Endometrial microvascular endothelial cells (primary cell): ENCODE results near the gene CHCHD1. TPM values are rescaled to one million over a fixed set of nuclear protein-coding genes. Genes with fewer than 3 reads are reported as not detected.
"Not testable (repeated sequence)": the region's sequence is repeated elsewhere in the genome, so short reads cannot be mapped to it uniquely, and the experiment has no call there.

ENCODE experiments used
- in situ Hi-C: cut with HindIII; loops from 2 replicates; pipeline ENCODE4 v1.10.0; 2017; ENCODE audit warnings: low sequenced_read_pairs, low pct_unique_long_range_greater_than_20kb; ENCODE audit errors: inconsistent ontology term
- total RNA-seq: library from RNA; depleted of rRNA; stranded (reverse); fragments of >200 nt; gene quantifications from one replicate; pipeline ENCODE4 v1.2.3, GENCODE V29; 2015; ENCODE audit errors: inconsistent ontology term

The CHCHD1 gene
- 60.0 TPM for total RNA-seq

DNA sequence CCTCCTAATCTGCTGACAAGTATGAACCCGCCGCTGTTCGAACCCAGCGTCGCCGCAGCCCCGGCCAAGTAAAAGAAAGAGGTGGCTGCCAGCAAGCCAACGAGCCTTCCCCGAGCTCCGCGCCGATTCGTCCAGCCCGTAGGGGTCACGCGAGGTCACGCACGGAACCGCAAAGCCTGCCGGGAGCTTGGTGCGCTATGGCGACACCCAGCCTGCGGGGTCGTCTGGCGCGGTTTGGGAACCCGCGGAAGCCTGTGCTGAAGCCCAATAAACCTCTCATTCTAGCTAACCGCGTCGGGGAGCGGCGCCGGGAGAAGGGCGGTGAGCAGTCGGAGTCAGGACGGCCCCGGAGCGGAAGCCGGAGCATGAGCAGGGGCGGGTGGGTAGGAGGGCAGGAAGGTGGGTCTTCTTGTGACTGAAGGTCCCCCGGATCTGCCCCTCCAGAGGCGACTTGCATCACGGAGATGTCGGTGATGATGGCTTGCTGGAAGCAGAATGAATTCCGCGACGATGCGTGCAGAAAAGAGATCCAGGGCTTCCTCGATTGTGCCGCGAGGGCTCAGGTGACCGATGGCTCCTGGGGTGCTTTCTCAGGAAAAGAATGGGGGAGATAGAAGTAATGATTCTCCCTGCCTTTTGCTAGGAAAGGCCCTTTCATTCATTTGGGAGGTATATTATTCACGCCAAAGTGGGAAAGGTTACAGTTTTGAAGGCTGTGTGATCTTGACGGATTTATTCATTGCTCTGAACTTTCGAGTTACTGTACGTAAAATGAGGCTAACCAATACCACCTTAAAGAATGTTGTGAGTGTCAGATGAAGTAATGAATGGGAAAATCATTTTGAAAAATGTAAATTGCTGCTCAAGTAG lies at the start of gene CHCHD1:
TSS of gene CHCHD1 (plus strand) at position 170 of the 870 bp plus-strand sequence. CDS start at position 198, 28 bp downstream.
- in situ Hi-C loops = no loop called here

DNA sequence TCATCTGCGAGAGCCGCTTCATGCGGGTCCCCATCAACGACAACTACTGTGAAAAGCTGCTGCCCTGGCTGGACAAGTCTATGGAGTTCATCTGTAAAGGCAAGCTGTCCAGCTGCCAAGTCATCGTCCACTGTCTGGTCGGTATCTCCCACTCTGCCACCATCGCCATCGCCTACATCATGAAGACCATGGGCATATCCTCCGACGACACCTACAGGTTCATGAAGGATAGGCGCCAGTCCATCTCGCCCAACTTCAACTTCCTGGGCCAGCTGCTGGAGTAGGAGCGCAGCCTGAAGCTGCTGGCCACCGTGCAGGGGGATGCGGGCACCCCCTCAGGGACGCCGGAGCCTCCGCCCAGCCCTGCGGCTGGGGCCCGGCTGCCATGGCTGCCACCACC lies 49.4 kb upstream of the CHCHD1 start:
- in situ Hi-C loops = no loop called here

DNA sequence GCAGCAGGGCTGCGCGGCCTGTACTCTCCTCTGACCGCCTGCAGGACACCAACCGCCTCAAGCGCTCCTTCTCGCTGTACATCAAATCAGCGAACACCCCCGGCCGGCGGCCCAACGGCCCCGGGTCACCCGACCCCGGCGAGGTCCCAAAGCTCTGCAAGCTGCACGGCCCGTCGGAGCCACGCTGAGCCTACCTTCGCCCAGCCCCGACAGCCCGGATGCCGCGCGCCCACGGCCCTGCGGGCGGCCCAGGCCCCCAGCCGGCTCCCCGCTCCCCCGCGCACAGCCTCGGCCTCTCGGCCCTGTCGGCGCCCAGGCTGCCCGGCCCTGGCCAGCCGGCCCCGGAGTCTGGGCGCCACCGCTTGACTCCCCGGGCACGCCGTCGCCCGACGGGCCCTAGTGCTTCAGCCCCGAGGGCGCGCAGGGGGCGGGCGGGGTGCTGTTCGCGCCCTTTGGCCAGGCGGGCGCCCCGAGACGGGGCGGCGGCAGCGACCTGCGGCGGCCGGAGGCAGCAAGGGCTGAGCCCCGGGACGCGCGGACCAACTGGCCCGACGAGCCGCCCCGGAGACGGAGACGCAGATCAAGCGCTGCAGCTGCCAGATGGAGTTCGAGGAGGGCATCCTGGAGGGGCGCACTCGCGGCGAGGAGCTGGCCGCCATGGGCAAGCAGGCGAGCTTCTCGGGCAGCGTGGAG lies 48.8 kb upstream of the CHCHD1 start:
- in situ Hi-C loops = no loop called here

DNA sequence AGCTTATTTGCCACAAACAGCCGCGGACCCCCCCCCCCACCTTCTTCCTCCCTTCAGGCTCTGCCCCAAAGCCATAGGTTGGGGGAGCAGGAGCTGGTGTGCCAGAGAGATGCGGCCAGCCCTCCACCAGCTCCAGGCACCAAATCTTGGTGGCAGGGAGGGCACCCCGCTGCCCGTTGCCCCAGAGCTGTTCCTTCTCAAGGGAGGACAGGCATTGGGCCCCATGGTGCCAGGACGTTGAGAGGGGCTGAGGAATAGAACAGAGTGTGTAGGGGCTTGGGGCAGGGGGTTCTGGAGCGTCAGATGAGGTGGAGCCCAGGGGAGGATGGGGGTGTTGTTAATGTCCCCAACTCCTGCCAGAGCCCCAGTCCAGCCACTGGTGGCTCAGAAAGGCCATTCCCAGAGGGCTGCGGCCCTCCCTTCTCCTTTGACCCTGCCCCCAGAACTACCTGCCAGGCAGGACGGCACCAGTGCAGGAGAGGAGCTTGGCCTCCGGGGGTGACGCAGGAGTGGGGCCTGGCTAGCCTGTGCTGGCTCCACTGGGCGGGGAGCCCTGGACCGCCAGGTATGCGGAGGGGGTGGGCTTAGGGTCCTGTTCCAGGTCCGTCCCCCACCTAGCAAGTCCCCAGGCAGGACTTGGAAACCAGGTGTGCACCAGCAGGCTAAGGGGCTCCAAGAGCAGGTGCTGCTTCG lies 47.7 kb upstream of the CHCHD1 start:
- in situ Hi-C loops = no loop called here

DNA sequence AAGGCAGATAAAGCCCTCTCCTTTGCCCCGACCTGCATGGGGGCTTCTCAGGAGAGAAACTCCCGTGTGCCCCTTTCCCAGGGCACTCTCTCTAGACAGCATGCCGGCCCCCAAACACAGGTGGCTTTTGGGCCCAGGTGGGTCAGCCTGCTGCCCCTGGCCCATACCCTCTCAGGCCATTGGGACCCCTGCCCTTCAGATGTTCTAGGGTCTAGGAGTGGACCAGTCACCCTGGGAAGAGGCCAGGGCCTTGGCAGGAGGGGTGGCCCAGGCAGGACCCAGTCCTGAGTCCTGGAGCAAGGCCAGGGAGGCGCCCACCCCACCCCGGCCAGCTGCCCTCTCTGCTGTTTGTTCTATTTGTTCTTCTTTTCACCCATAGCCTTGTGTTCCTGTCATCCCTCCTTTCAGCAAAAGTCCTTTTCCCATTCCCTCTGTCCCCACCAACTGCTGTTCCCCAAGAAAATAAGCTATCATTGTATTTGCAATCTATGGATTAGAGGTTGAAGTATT lies 47.0 kb upstream of the CHCHD1 start:
- in situ Hi-C loops = no loop called here

DNA sequence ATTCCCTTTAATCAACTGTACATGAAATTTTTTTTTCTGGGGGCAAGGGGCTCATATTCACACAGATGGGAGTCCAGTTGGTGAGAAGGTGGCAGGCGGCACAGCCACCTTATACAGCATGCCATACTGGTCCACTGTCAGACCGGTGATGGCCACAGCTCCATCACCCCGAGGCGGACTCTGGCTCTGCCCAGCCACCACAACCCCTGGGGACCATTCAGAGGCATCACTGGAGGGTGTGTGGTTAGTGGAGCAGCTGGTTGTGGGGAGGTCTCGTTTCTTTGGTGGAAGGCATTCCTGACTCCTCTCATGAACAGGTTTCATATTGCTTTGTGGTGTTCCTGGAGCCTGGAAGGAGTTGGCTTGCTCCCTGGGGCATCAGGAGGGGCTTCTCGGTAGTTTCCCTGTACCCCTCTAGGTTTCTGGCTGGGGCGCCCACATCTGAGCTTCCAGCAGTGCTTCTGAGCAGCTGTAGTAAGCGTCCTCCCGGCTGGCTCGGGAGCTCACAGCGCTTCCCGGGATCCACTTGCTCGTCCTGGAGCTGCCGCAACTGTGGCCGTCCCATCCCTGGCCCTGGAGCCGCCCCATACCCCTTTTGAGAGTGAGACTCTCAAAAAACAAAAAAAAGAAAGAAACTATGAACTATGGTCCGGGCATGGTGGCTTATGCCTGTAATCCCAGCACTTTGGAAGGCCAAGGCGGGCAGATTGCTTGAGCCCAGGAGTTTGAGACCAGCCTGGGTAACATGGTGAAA lies 41.2 kb upstream of the CHCHD1 start:
- in situ Hi-C loops = not testable (repeated sequence)

DNA sequence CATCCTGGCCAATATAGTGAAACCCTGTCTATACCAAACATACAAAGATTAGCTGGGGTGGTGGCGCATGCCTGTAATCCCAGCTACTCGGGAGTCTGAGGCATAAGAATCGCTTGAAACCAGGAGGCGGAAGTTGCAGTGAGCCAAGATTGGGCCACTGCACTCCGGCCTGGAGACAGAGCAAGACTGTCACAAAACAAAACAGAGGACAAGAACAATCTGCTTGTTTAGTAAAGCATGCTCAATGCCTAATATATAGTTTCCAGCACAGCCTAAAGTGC lies 39.5 kb upstream of the CHCHD1 start:
- in situ Hi-C loops = no loop called here

DNA sequence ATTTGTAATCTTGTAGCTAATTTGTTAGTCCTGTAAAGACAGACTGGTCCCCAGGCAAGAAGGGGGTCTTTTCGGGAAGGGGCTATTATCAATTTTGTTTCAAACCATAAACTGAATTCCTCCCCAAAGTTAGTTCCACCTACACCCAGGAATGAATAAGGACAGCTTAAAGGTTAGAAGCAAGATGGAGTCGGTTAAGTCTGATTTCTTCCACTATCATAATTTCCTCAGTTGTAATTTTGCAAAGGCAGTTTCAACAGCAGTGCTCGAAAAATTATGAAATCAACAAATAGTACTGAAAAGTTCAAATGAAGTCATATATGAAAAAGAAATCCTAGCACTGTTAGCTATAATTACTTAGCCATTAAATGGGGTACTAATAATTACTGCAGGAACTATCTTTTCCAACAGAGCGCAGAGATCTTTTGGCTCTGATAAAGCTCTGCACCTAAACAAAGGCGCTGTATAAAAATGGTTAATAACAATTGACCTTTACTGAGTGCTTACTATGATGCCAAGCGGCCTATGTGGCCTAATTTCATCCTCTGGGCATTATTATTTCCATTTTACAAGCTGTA lies 38.4 kb upstream of the CHCHD1 start:
- in situ Hi-C loops = no loop called here

DNA sequence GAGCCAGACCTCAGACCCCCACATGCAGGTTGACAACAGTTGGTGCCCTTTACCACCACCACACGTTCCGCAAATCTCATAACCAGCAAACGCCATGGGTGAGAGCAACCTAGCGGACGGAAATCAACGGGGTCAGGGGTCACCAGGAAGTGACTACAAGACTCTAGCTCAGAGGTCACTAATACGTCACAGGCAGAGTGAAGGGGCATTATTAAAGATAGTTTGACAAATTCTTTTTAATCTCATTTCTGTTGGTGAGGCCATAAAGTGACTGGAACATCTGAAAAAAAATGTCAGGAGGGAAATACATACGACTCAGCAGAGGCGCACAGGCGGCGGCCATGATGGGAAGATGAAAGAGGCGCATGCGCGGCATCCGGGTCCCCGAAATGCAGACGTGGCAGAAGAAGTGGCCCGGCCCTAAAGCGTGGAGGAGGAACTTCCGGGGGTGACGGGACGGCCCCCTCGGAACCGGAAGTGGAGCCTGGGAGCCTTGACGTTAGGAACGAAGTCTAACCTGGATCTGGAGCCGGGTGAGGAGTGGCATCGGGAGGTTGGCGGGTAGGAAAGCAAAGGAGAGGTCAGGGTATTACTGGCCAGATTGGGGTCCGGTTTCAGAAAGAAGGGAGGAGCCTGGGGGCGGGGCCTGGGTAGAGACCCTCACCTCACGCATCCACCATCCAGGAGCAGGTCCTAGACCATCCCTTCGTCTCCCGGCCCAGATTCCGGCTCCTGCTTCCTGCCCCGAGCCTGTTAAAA lies 37.8 kb upstream of the CHCHD1 start, which contains the start of gene SEC24C:
TSS of gene SEC24C (plus strand) at position 468 of the 759 bp plus-strand sequence. CDS start 2,461 bp downstream, outside the sequence.
- in situ Hi-C loops = no loop called here

DNA sequence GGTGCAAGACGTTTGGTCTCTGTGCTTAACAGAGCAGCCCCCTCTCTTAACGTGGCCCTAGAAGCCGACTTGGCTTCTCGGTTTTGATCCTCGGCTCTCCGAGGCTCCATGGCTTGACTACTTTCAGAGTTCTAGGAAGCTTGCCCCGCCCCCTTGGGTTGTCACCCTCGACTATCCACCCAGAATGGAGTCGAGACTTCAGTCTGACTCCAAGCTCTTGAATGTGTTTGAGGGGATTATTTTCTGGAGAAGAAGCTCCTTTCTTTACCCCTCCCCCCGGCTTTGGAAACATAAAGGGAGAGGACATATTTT lies 37.2 kb upstream of the CHCHD1 start:
- in situ Hi-C loops = no loop called here

DNA sequence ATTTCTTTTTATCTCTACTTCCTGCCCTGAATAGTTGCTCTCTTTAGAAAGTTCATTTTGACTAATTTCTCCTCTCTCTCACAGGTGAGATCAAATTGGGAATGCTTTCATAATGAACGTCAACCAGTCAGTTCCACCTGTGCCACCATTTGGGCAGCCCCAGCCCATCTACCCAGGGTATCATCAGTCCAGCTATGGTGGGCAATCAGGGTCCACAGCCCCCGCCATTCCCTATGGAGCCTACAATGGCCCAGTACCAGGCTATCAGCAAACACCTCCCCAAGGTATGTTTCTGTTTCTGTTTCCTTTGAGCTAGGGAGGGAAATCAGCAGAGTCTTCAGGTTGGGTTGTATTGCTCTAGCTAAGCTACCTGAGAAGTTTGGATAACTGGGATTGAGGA lies 35.1 kb upstream of the CHCHD1 start:
- in situ Hi-C loops = no loop called here

DNA sequence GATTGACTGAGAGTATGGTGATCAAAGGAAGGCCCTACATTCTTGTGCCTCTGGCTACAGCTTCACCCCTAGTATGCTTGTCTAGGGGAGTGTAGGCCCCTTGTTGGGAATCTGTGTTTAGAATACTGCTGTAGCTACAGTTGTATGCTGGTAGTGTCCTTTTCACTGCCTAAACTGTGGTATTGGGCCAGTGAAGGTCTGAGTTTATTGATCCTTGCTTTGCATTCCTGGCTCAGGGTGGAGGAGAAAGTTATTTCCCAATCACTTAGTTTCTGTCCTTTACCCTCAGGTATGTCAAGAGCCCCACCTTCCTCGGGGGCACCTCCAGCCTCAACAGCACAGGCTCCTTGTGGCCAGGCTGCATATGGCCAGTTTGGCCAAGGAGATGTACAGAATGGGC lies 31.0 kb upstream of the CHCHD1 start:
- in situ Hi-C loops = no loop called here

DNA sequence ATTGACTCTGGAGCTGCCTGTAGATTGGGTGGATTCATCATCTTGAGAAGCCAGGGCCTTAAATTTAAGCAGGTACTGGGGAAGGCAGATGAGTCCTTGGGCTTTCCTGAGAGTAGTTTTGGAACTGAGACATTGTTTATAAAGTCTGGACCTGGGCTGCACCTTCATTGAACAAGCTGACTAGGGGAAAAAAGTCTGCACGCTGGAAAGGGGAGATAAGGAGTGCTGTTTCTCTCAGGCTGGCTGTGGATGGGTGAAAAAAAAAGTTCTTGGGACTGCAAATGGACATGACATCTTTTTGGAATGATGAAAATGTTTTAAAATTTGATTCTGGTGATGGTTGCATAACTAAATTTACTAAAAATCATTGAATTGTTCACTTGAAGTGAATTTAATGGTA lies 25.7 kb upstream of the CHCHD1 start:
- in situ Hi-C loops = no loop called here

DNA sequence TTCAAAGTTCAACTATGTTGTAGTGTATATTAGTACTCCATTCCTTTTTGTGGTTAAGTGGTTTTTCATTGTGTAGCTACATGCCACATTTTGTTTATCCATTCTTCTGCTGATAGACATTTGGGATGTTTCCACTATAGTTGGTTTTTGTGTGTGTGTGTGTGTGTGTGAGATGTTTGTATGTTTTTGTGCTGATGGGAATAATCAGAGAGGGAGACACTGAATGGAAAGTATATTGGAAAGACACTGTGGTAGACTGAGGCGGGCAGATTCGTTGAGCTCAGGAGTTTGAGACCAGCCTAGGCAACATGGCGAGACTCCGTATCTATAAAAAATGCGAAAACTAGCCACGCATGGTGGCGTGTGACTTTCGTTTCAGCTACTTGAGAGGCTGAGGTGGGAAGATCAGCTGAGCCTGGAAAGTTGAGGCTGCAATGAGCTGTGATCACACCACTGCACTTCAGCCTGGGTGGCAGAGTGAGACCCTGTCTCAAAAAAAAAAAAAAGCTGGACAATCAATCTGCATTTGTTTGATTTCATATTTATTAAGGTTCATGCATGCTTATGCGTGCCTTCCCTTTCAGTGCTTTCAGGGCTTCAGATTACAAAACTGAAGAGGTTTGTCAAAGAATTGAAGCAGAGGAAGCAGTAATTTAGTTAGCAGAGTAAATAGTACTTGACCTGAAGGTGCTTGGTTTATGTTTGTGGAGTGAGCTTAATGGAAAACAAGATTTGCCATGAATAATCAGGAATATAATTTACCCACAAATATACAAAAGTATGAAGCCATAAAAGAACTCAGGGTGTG lies 22.9 kb upstream of the CHCHD1 start:
- in situ Hi-C loops = no loop called here

DNA sequence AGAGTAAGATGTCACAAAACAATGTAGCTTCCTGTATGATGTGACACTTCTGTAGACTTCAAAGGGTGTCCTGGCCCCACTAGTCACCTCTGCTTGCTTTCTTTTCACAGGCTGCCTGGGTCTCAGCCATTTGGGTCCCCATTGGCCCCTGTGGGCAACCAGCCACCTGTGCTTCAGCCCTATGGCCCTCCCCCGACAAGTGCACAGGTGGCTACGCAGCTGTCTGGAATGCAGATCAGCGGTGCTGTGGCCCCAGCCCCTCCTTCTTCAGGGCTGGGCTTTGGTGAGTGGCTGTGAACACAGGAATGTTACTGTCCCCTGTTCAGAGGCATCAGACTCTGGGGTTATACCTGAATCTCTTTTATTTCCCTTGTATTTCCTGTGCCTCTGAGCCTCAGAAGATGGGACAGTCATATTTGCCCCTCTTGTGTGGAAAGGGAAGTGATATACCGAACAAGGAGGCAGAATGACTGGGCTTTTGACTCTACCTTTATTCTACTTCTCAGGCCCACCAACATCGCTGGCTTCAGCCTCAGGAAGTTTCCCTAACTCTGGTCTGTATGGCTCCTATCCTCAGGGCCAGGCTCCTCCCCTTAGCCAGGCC lies 22.2 kb upstream of the CHCHD1 start:
- in situ Hi-C loops = no loop called here

DNA sequence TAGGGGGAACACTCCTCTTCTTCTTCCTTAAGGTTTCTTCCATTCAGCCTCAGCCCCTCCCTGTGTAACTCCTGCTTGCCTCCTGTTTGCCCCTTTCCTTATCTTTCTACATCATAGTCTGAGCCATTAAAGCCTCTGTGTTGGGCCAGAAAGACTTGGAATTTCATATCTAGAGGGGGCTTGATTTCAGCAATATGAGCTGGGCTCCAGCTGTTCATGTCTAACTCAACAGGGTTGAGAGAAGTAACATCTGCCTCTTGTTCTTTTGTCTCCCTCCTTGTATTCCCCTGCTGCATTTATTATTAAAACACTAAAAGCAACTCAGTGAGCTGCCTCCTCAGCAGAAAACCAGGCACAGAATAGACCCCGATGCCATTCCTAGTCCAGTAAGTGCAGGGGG lies 20.1 kb upstream of the CHCHD1 start:
- in situ Hi-C loops = no loop called here

DNA sequence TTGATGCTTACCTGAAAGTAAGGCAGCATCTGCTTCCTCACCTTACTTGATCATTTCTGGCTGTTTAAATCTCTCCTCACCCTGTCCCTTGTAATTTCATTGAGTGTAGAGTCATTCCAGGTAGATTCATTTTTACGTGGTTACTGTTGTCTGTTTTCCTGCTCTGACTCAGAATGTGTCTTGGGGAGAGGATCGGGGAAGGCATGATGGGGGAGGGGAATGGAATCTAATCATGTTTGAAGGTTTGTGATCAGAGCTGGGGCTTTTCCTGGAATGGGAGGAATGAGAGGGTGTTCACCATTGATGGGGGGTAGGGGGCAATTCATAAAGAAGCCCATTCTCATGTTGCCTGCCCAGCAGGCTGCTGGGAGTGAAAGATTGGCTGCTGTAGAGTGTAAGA lies 18.9 kb upstream of the CHCHD1 start:
- in situ Hi-C loops = no loop called here
